GM12864 (cell line): ENCODE measurements around the gene POLR1H.

Experiments used
- DNase-seq: peaks from one replicate; pipeline ENCODE4 v3.0.0-alpha.2; 2011; ENCODE audit warnings: low read depth
- H3K4me3 ChIP-seq: 2 replicates; pipeline ENCODE4 v1.5.1; 2011; ENCODE audit warnings: mild to moderate bottlenecking, low read depth, low read length, control low read depth
- TF ChIP-seq, protein P1 (sequence below): IDR thresholded peaks from 2 replicates; pipeline ENCODE4 v1.5.1; 2011; ENCODE audit warnings: low read depth, mild to moderate bottlenecking, moderate library complexity, low read length, control low read depth, inconsistent platforms; ENCODE audit errors: missing control alignments

Gene POLR1H

GRCh38 chr6:30042476-30042875 is 18.6 kb upstream of the POLR1H start:
- TF ChIP-seq, protein P1, sequence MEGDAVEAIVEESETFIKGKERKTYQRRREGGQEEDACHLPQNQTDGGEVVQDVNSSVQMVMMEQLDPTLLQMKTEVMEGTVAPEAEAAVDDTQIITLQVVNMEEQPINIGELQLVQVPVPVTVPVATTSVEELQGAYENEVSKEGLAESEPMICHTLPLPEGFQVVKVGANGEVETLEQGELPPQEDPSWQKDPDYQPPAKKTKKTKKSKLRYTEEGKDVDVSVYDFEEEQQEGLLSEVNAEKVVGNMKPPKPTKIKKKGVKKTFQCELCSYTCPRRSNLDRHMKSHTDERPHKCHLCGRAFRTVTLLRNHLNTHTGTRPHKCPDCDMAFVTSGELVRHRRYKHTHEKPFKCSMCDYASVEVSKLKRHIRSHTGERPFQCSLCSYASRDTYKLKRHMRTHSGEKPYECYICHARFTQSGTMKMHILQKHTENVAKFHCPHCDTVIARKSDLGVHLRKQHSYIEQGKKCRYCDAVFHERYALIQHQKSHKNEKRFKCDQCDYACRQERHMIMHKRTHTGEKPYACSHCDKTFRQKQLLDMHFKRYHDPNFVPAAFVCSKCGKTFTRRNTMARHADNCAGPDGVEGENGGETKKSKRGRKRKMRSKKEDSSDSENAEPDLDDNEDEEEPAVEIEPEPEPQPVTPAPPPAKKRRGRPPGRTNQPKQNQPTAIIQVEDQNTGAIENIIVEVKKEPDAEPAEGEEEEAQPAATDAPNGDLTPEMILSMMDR: no peak
- H3K4me3 ChIP-seq: no peak overlapping the region
- DNase-seq: no peak

DNA sequence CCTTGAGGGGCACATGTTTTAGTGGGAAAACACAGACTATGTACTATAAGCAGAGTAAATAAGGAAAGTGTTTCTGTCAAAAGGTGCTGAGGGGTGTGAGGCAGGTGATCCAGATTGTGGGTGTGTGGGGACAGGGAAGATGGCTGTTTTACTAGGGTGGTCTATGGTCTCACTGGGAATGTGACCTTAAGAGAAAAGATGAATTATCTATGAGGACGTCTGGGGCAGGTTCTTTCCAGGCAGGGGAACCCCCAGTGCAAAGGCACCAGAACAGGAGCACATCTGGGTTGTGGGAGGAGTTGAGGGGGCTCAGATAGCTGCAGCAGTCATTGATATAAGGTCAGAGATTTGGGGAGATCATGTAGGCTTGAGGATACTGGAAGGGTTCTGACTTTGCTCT is 18.2 kb upstream of the POLR1H start:
- no peak overlapping the region for H3K4me3 ChIP-seq
- TF ChIP-seq, protein P1: no peak
- DNase-seq: no peak

DNA sequence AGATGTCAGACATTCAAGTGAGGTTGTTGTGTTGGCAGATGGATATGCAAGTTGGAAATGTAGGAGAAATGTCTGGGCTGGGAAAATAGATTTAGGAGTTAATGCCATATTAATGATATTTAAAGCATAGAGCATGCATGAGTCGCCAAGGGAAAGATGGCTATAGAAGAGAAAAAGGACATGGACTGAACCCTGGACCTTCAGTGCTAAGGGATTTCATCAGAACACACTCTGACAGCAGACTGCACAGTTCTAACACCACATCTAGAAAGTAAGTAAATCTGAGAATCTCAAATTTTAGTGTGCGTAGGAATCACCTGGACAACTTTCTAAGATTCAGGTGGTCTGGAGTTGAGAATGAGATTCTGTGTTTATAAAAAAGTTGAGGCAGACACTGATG is 17.3 kb upstream of the POLR1H start:
- TF ChIP-seq, protein P1: no peak
- H3K4me3 ChIP-seq: no peak overlapping the region
- no peak for DNase-seq

GRCh38 chr6:30044630-30045029 is 16.4 kb upstream of the POLR1H start:
- TF ChIP-seq, protein P1: no peak
- no peak overlapping the region for H3K4me3 ChIP-seq
- no peak for DNase-seq

DNA sequence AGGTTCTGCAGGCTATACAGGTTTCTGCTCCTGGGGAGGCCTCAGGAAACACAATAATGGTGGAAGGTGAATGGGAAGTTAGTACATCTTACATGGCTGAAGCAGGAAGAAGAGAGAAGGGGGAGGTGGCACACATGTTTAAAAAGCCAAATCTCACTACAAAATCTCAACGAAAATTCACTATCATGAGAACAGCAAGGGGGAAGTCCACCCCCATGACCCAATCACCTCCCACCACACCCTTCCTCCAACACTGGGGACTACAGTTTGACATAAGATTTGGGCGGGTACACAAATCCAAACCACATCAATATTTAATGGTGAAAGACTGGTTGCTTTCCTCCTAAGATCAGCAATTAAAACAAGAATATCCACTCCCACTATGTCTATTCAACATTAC is 13.8 kb upstream of the POLR1H start:
- DNase-seq: no peak
- H3K4me3 ChIP-seq: no peak overlapping the region
- TF ChIP-seq, protein P1: no peak

GRCh38 chr6:30053682-30054081 is 7.4 kb upstream of the POLR1H start:
- TF ChIP-seq, protein P1: no peak

GRCh38 chr6:30055513-30055912 is 5.6 kb upstream of the POLR1H start:
- DNase-seq: no peak
- TF ChIP-seq, protein P1: no peak
- no peak overlapping the region for H3K4me3 ChIP-seq

More at GRCh38 chr6:30053682-30054081, 7.4 kb upstream of the POLR1H start:
- DNase-seq: no peak
- no peak overlapping the region for H3K4me3 ChIP-seq
